Panc1 (cell line): ENCODE results near the gene NMNAT3. TPM values are rescaled to one million over a fixed set of nuclear protein-coding genes. Genes with fewer than 3 reads are reported as not detected.

Experiments
- ATAC-seq: fragments of 200-7000 bp; cut with Tn5 transposase; 2 replicates; pipeline ENCODE4 v1.9.1; 2020; ENCODE audit warnings: mild to moderate bottlenecking, moderate library complexity
- BruUV-seq: library from RNA; stranded (reverse); fragments of 400-500 nt; replicated peaks from 2 replicates; lab custom pipeline; 2021; lab: Mats Ljungman, UMichigan
- CTCF ChIA-PET: fragments of 300-600 bp; sonication (Branson Sonifier 250); formaldehyde crosslinking; loops from one replicate; lab custom pipeline; 2022; ENCODE audit warnings: antibody characterized with exemption; lab: Charles Lee
- POLR2A ChIA-PET: fragments of 300-600 bp; sonication (Branson Sonifier 250); formaldehyde crosslinking; loops from one replicate; lab custom pipeline; 2022; ENCODE audit warnings: antibody characterized with exemption; lab: Charles Lee
- DNase-seq: peaks from one replicate; pipeline ENCODE4 v3.0.0-alpha.2; 2010; ENCODE audit warnings: low read depth, low spot score
- H3K27ac ChIP-seq: 2 replicates; pipeline ENCODE4 v1.5.1; 2011; ENCODE audit warnings: mild to moderate bottlenecking, low read length, inconsistent platforms
- H3K27me3 ChIP-seq: fragments of 200-500 bp; sonication (Bioruptor generic); 2 replicates; pipeline ENCODE4 v1.6.0; 2014; ENCODE audit warnings: low read length, inconsistent platforms; ENCODE audit not compliant: control insufficient read depth, insufficient read depth
- H3K36me3 ChIP-seq: fragments of 200-500 bp; sonication (Bioruptor generic); 2 replicates; pipeline ENCODE4 v1.5.1; 2014; ENCODE audit warnings: inconsistent platforms, mild to moderate bottlenecking, low read length, moderate library complexity; ENCODE audit not compliant: control insufficient read depth, insufficient read depth
- H3K4me1 ChIP-seq: 2 replicates; pipeline ENCODE4 v1.5.1; 2011; ENCODE audit warnings: inconsistent platforms, mild to moderate bottlenecking, low read length, moderate library complexity; ENCODE audit not compliant: control insufficient read depth, insufficient read depth
- H3K4me3 ChIP-seq, 2 experiments: 2 replicates each; pipeline ENCODE4 v1.5.1; 2011 to 2012; ENCODE audit warnings: low read depth in 2 of 2, low read length in 2 of 2, mild to moderate bottlenecking in 2 of 2, inconsistent platforms in 1 of 2, moderate library complexity in 1 of 2
- H3K9me3 ChIP-seq: fragments of 200-500 bp; sonication (Bioruptor generic); 2 replicates; pipeline ENCODE4 v1.5.1; 2014; ENCODE audit warnings: low read depth, mild to moderate bottlenecking, inconsistent platforms, low read length, moderate library complexity; ENCODE audit not compliant: control insufficient read depth, insufficient read depth
- CTCF ChIP-seq: fragments of 450-650 bp; IDR thresholded peaks from 2 replicates; pipeline ENCODE4 v1.5.1; 2017; ENCODE audit warnings: mild to moderate bottlenecking
- POLR2AphosphoS5 ChIP-seq: IDR thresholded peaks from 2 replicates; pipeline ENCODE4 v1.6.1; 2012; ENCODE audit warnings: mild to moderate bottlenecking, low read depth, low read length, moderate library complexity
- REST ChIP-seq, 2 experiments: IDR thresholded peaks; 2 replicates each; pipeline ENCODE4 v1.6.1; 2011 to 2012; ENCODE audit warnings: low read depth in 2 of 2, control low read depth in 1 of 2, low read length in 1 of 2, mild to moderate bottlenecking in 1 of 2, moderate library complexity in 1 of 2; ENCODE audit not compliant: insufficient read depth in 1 of 2
- SIN3A ChIP-seq: IDR thresholded peaks from 2 replicates; pipeline ENCODE4 v1.6.1; 2012; ENCODE audit warnings: low read depth, mild to moderate bottlenecking, low read length, moderate library complexity, borderline replicate concordance; ENCODE audit not compliant: insufficient read depth
- TCF7L2 ChIP-seq: IDR thresholded peaks from 2 replicates; pipeline ENCODE4 v1.6.1; 2011; ENCODE audit warnings: mild to moderate bottlenecking, low read depth, low read length, inconsistent platforms
- in situ Hi-C: cut with HindIII; loops from 2 replicates; pipeline ENCODE4 v1.10.0; 2016; ENCODE audit warnings: low sequenced_read_pairs, low pct_unique_long_range_greater_than_20kb
- intact Hi-C: fragments of 100-400 bp; cut with micrococcal nuclease; formaldehyde crosslinking; loops from one replicate; pipeline ENCODE4 v1.10.0; 2022; ENCODE audit not compliant: unreplicated experiment
- total RNA-seq: library from RNA; stranded (reverse); gene quantifications from one replicate; pipeline ENCODE4 v1.2.1, GENCODE V29; 2021; ENCODE audit not compliant: unreplicated experiment

NMNAT3 gene
- total RNA-seq, 1 experiment from 2014 or later = 1.9 TPM

- Histone ChIP-seq H3K36me3 (no peaks in the 10 kb centered on the region), H3K9me3 (no peaks in the 10 kb centered on the region), H3K27me3 (no peaks in the 10 kb centered on the region), H3K27ac (no peak overlapping the region), H3K4me3 (no peak overlapping the region), H3K4me1 (no peaks in the 10 kb centered on the region)
- DNase-seq (no peak), ATAC-seq (no peak)
- no TSS peak for BruUV-seq
- in situ Hi-C loops (no loop called here), intact Hi-C loops (no loop called here)
- POLR2A ChIA-PET = no interaction called here
- TF ChIP-seq SIN3A (no peak), TCF7L2 (no peak), REST (IDR thresholded peaks at IDR 0.05; ENCODE audit: insufficient read depth in 1 of 2, low read depth in 2 of 2, low read length in 1 of 2) (no peak), CTCF (no peak), POLR2AphosphoS5 (no peak)
- CTCF ChIA-PET = no interaction called here
Measured at GRCh38 chr3:139577346-139577745, 100.4 kb downstream of the NMNAT3 start.

- H3K36me3 ChIP-seq = no peaks in the 10 kb centered on the region
- no peaks in the 10 kb centered on the region for H3K9me3 ChIP-seq
- no peak overlapping the region for H3K27ac ChIP-seq
- H3K4me1 ChIP-seq = no peaks in the 10 kb centered on the region
- CTCF ChIA-PET = no interaction called here
- BruUV-seq = no TSS peak
- ATAC-seq (no peak), DNase-seq (no peak)
- no peaks in the 10 kb centered on the region for H3K27me3 ChIP-seq
- TF ChIP-seq CTCF (0 out of 2 replicates have a peak, but pooled peaks have one; percentile 14), POLR2AphosphoS5 (no peak)
- intact Hi-C loops (no loop called here), in situ Hi-C loops (no loop called here)
- H3K4me3 ChIP-seq = no peak overlapping the region
- POLR2A ChIA-PET = interaction anchor here (0.6 kb wide), 1 partner anchor 951 kb away, joined by 3 read pairs; no protein-coding TSS in a partner anchor
Measured at GRCh38 chr3:139574026-139574947, 103.5 kb downstream of the NMNAT3 start.
